Transverse colon (tissue), 4 donors: ENCODE data around the gene HMX1.

Experiments used
- POLR2AphosphoS5 ChIP-seq, 3 donors: sonication (generic); formaldehyde crosslinking; IDR thresholded peaks; one replicate each; pipeline ENCODE4 v1.6.1; 2016; ENCODE audit warnings: antibody characterized with exemption in 3 of 3
- TF ChIP-seq, protein P1 (sequence below), 5 experiments: fragments of 200-600 bp in 3 of 5; fragments of 450-650 bp in 2 of 5; sonication (generic) in 3 of 5; IDR thresholded peaks; 1 replicate in 2 of 5; 2 replicates in 3 of 5; pipeline ENCODE4 v1.5.1; 2016 to 2017; ENCODE audit warnings: antibody characterized with exemption in 5 of 5, inconsistent platforms in 3 of 5, mild to moderate bottlenecking in 2 of 5, moderate library complexity in 1 of 5

DNA sequence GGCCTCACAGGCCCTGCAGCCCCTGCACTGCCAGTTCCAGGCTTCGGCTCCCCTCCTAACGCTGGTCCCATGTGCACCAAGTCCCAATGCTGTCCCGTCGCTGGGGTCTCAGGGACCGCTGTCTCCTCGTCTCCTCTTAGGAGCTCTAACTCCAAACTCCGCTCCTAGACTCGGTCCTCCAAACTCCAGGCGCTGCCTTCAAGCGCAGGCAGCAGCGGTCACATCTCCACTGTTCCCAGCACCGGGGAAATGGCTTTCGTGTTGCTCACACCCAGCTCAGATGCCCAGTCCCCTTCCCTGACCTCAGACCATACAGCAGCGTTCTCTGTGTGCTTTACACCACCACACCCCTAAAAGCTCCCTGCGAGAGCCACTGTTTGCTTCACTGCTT is 19.6 kb upstream of the HMX1 start:
- TF ChIP-seq, protein P1, sequence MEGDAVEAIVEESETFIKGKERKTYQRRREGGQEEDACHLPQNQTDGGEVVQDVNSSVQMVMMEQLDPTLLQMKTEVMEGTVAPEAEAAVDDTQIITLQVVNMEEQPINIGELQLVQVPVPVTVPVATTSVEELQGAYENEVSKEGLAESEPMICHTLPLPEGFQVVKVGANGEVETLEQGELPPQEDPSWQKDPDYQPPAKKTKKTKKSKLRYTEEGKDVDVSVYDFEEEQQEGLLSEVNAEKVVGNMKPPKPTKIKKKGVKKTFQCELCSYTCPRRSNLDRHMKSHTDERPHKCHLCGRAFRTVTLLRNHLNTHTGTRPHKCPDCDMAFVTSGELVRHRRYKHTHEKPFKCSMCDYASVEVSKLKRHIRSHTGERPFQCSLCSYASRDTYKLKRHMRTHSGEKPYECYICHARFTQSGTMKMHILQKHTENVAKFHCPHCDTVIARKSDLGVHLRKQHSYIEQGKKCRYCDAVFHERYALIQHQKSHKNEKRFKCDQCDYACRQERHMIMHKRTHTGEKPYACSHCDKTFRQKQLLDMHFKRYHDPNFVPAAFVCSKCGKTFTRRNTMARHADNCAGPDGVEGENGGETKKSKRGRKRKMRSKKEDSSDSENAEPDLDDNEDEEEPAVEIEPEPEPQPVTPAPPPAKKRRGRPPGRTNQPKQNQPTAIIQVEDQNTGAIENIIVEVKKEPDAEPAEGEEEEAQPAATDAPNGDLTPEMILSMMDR (IDR thresholded peaks at IDR 0.05): no peak
- no peak for TF ChIP-seq POLR2AphosphoS5 (IDR thresholded peaks at IDR 0.05)
